Endothelial cell of umbilical vein (primary cell): ENCODE data around the gene CNTLN. TPM values are rescaled to one million over a fixed set of nuclear protein-coding genes. Genes with fewer than 3 reads are reported as not detected.

Experiments
- BruUV-seq: library from RNA; stranded (reverse); fragments of 400-500 nt; replicated peaks from 2 replicates; lab custom pipeline; 2021; lab: Mats Ljungman, UMichigan
- CTCF ChIA-PET: fragments of 300-600, 350-600 bp; sonication (Branson Sonifier 250); formaldehyde crosslinking; loops from one replicate; lab custom pipeline; 2021; ENCODE audit warnings: antibody characterized with exemption, inconsistent platforms; lab: Charles Lee
- POLR2A ChIA-PET: fragments of 300-600, 350-600 bp; sonication (Branson Sonifier 250); formaldehyde crosslinking; loops from one replicate; lab custom pipeline; 2021; ENCODE audit warnings: antibody characterized with exemption, inconsistent platforms; lab: Charles Lee
- DNase-seq: peaks from one replicate; pipeline ENCODE4 v3.0.0-alpha.2; 2011; ENCODE audit warnings: low read depth, low spot score
- FAIRE-seq: peaks from 2 replicates; lab custom pipeline; 2011; peaks lifted over from hg19 to GRCh38; lab: Jason Lieb, UNC
- H2AFZ ChIP-seq: 2 replicates; pipeline ENCODE4 v1.6.0; 2012; ENCODE audit warnings: low read depth, low read length, control low read depth, inconsistent platforms
- H3K27ac ChIP-seq: 2 replicates; pipeline ENCODE4 v1.5.1; 2011; ENCODE audit warnings: low read depth, mild to moderate bottlenecking, control low read depth, low read length, moderate library complexity; ENCODE audit not compliant: insufficient read depth
- H3K27me3 ChIP-seq, 2 experiments: 2 replicates each; pipeline versions ENCODE4 v1.6.0 to v1.6.1; 2011; ENCODE audit warnings: low read length in 2 of 2, mixed read lengths in 1 of 2; ENCODE audit not compliant: control insufficient read depth in 2 of 2, insufficient read depth in 2 of 2
- H3K36me3 ChIP-seq, 2 experiments: 2 replicates in 1 of 2; 3 replicates in 1 of 2; pipeline ENCODE4 v1.5.1; 2011; ENCODE audit warnings: low read length in 2 of 2, mild to moderate bottlenecking in 1 of 2, moderate library complexity in 1 of 2; ENCODE audit not compliant: control insufficient read depth in 2 of 2, insufficient read depth in 2 of 2; ENCODE audit errors: extremely low read depth in 1 of 2
- H3K4me1 ChIP-seq: 3 replicates; pipeline ENCODE4 v1.5.1; 2011; ENCODE audit warnings: mild to moderate bottlenecking, low read length; ENCODE audit not compliant: control insufficient read depth, insufficient read depth; ENCODE audit errors: extremely low read depth
- H3K4me2 ChIP-seq: 2 replicates; pipeline ENCODE4 v1.6.1; 2011; ENCODE audit warnings: low read length, control low read depth, mixed read lengths; ENCODE audit not compliant: insufficient read depth
- H3K4me3 ChIP-seq, 3 experiments: fragments of 200-600 bp in 1 of 3; sonication (generic), shearing (Covaris generic) in 1 of 3; replicated peaks in 1 of 3; 2 replicates each; pipeline ENCODE4 v1.5.1; 2011 to 2016; ENCODE audit warnings: control low read depth in 3 of 3, low read length in 3 of 3, mild to moderate bottlenecking in 2 of 3, inconsistent platforms in 1 of 3, low read depth in 1 of 3, moderate library complexity in 1 of 3; ENCODE audit not compliant: insufficient read depth in 1 of 3
- H3K79me2 ChIP-seq: 2 replicates; pipeline ENCODE4 v1.6.0; 2012; ENCODE audit warnings: low read length, inconsistent platforms; ENCODE audit not compliant: control insufficient read depth, insufficient read depth
- H3K9ac ChIP-seq: replicated peaks from 2 replicates; pipeline ENCODE3; 2011; ENCODE audit warnings: low read length, control low read depth; ENCODE audit not compliant: insufficient read depth; ENCODE audit errors: extremely low read depth
- H3K9me1 ChIP-seq: replicated peaks from 3 replicates; pipeline ENCODE4 v1.6.0; 2011; ENCODE audit warnings: mild to moderate bottlenecking, low read length; ENCODE audit not compliant: control insufficient read depth, insufficient read depth; ENCODE audit errors: extremely low read depth
- H3K9me3 ChIP-seq: replicated peaks from 2 replicates; pipeline ENCODE4 v1.5.1; 2012; ENCODE audit warnings: low read length, inconsistent platforms; ENCODE audit not compliant: control insufficient read depth, insufficient read depth
- H4K20me1 ChIP-seq: replicated peaks from 2 replicates; pipeline ENCODE3; 2011; ENCODE audit warnings: mild to moderate bottlenecking, low read length; ENCODE audit not compliant: control insufficient read depth, insufficient read depth; ENCODE audit errors: extremely low read depth
- EZH2 ChIP-seq: IDR thresholded peaks from 2 replicates; pipeline ENCODE4 v1.6.1; 2012; ENCODE audit warnings: borderline replicate concordance, low read depth, mild to moderate bottlenecking, moderate library complexity, low read length, inconsistent platforms; ENCODE audit not compliant: severe bottlenecking
- FOS ChIP-seq: IDR thresholded peaks from 2 replicates; pipeline ENCODE4 v1.6.1; 2011; ENCODE audit warnings: mild to moderate bottlenecking, low read length, moderate library complexity, borderline replicate concordance; ENCODE audit not compliant: insufficient read depth
- GATA2 ChIP-seq: IDR thresholded peaks from 2 replicates; pipeline ENCODE4 v1.7.0; 2011; ENCODE audit warnings: low read depth, mild to moderate bottlenecking, moderate library complexity, mixed read lengths, low read length; ENCODE audit not compliant: insufficient read length, insufficient read depth
- JUN ChIP-seq: IDR thresholded peaks from 2 replicates; pipeline ENCODE4 v1.6.1; 2011; ENCODE audit warnings: borderline replicate concordance, low read depth; ENCODE audit not compliant: insufficient read length, insufficient read depth
- MYC ChIP-seq: IDR thresholded peaks from one replicate; pipeline ENCODE4 v1.6.1; 2011; ENCODE audit warnings: mild to moderate bottlenecking, low read depth, low read length
- POLR2A ChIP-seq: IDR thresholded peaks from 2 replicates; pipeline ENCODE4 v1.6.1; 2012; ENCODE audit warnings: low read depth, mild to moderate bottlenecking, control low read depth, low read length
- POLR2AphosphoS5 ChIP-seq: IDR thresholded peaks from 2 replicates; pipeline ENCODE4 v1.6.1; 2012; ENCODE audit warnings: low read depth, mild to moderate bottlenecking, control low read depth, low read length, moderate library complexity; ENCODE audit not compliant: insufficient read depth
- dilution Hi-C: fragments of 300-500 bp; cut with MboI; formaldehyde crosslinking; loops from one replicate; pipeline ENCODE4 v1.15.0; 2019; ENCODE audit warnings: low sequenced_read_pairs; ENCODE audit not compliant: extremely low pct_ligation_motif_present
- intact Hi-C: fragments of 100-400 bp; cut with micrococcal nuclease; formaldehyde crosslinking; loops from one replicate; pipeline ENCODE4 v1.10.0; 2022
- polyA plus RNA-seq, 4 experiments: library from polyadenylated mRNA; depleted of rRNA in 3 of 4; stranded (reverse) in 3 of 4; unstranded in 1 of 4; fragments of >200 nt; gene quantifications; 2 replicates each; pipeline versions ENCODE4 v1.2.1 to v1.2.3, GENCODE V29; 2011 to 2012; ENCODE audit warnings: missing spikeins in 1 of 4
- total RNA-seq: library from RNA; stranded (reverse); gene quantifications from 2 replicates; pipeline ENCODE4 v1.2.3, GENCODE V29; 2021
- TF ChIP-seq, protein P1 (sequence below): IDR thresholded peaks from 2 replicates; pipeline ENCODE4 v1.6.1; 2011; ENCODE audit not compliant: insufficient read depth, insufficient read length
- TF ChIP-seq, protein P2 (sequence below), 2 donors: IDR thresholded peaks; 1 replicate in 1 of 2; 2 replicates in 1 of 2; pipeline ENCODE4 v1.5.1; 2011; ENCODE audit warnings: low read length in 2 of 2, mild to moderate bottlenecking in 2 of 2, moderate library complexity in 2 of 2, control low read depth in 1 of 2, inconsistent platforms in 1 of 2, low read depth in 1 of 2; ENCODE audit not compliant: insufficient read depth in 1 of 2; ENCODE audit errors: extremely low read depth in 1 of 2

CNTLN gene
- total and polyA plus RNA-seq, 2 donors (not counting 3 experiments of a cell fraction or from before 2014, with no cell fraction given) = 3.5 to 15.8 TPM

DNA sequence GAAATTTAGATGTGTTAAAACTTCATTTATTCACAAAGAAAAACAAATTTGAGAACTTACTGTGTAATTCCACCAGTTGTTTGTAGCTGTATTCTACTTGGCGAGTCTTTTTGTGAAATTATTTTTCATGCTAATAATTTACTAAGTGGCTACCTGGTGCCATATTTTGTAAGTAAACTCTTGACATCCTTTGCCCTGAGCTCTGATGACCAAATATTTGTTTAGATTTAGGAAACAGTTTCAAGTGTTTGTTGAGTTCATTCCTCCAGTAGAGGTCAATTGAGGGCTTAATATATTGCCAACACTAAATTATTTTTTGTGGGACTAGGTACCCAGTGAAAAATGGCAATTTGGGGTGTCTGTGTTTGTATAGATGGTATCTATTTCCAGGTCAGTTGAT lies 3.7 kb downstream of the CNTLN start:
- peaks cover 44% of the 10 kb centered on the region for H3K79me2 ChIP-seq
- BruUV-seq = no TSS peak
- H3K9me1 ChIP-seq = no peaks in the 10 kb centered on the region
- dilution Hi-C loops = no loop called here
- no peak for TF ChIP-seq GATA2
- TF ChIP-seq POLR2A = no peak
- no peak for TF ChIP-seq MYC
- TF ChIP-seq, protein P1, sequence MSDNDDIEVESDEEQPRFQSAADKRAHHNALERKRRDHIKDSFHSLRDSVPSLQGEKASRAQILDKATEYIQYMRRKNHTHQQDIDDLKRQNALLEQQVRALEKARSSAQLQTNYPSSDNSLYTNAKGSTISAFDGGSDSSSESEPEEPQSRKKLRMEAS = no peak
- TF ChIP-seq FOS = no peak
- TF ChIP-seq EZH2 = no peak
- no peak for TF ChIP-seq POLR2AphosphoS5
- TF ChIP-seq, protein P2, sequence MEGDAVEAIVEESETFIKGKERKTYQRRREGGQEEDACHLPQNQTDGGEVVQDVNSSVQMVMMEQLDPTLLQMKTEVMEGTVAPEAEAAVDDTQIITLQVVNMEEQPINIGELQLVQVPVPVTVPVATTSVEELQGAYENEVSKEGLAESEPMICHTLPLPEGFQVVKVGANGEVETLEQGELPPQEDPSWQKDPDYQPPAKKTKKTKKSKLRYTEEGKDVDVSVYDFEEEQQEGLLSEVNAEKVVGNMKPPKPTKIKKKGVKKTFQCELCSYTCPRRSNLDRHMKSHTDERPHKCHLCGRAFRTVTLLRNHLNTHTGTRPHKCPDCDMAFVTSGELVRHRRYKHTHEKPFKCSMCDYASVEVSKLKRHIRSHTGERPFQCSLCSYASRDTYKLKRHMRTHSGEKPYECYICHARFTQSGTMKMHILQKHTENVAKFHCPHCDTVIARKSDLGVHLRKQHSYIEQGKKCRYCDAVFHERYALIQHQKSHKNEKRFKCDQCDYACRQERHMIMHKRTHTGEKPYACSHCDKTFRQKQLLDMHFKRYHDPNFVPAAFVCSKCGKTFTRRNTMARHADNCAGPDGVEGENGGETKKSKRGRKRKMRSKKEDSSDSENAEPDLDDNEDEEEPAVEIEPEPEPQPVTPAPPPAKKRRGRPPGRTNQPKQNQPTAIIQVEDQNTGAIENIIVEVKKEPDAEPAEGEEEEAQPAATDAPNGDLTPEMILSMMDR (IDR thresholded peaks at IDR 0.05; ENCODE audit: extremely low read depth in 1 of 2, insufficient read depth in 1 of 2, low read depth in 1 of 2, low read length in 2 of 2) = no peak
- no peak for TF ChIP-seq JUN
- H3K9ac ChIP-seq = no peak overlapping the region
- FAIRE-seq (no peak), DNase-seq (no peak)
- H3K36me3 ChIP-seq = no peaks in the 10 kb centered on the region
- H3K27me3 ChIP-seq = no peaks in the 10 kb centered on the region
- peaks cover 9% of the 10 kb centered on the region for H3K4me1 ChIP-seq
- intact Hi-C loops = no loop called here
- POLR2A ChIA-PET = no interaction called here
- H4K20me1 ChIP-seq = no peaks in the 10 kb centered on the region
- CTCF ChIA-PET = interaction anchor here (1.6 to 2.3 kb wide), 2 partner anchors 15 to 21 kb away, joined by 6 to 9 read pairs; no protein-coding TSS in a partner anchor
- H3K9me3 ChIP-seq = no peaks in the 10 kb centered on the region
- no peak overlapping the region for H2AFZ ChIP-seq
- H3K27ac ChIP-seq = no peak overlapping the region
- no peak overlapping the region for H3K4me2 ChIP-seq
- no peak overlapping the region for H3K4me3 ChIP-seq
